NCI-H82 (cell line): ENCODE results near the gene XRCC5.

Experiments
- DNase-seq: peaks from one replicate; lab custom pipeline; 2025; lab: John Stamatoyannopoulos, UW

The XRCC5 gene

DNA sequence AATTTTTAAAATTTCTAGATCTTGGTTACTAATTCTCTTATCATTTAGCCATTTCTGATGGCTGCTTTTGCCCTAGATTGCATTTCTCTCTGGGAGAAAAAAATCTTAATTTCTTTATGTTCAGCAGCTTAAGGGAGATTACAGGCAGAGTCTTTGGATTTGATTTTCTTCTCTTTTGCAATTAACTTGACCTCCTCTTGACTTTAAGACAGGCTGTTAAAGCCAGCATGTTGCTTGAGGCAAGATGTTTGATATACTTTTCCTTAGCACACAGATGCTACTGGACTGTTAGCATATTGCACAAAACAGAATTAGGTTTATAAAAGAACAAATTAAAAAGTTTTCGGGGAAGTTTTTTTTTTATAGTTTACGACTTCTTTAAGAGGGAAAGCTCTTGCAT, 50.0 kb downstream of the XRCC5 start:
- DNase-seq: peak; percentile 13

DNA sequence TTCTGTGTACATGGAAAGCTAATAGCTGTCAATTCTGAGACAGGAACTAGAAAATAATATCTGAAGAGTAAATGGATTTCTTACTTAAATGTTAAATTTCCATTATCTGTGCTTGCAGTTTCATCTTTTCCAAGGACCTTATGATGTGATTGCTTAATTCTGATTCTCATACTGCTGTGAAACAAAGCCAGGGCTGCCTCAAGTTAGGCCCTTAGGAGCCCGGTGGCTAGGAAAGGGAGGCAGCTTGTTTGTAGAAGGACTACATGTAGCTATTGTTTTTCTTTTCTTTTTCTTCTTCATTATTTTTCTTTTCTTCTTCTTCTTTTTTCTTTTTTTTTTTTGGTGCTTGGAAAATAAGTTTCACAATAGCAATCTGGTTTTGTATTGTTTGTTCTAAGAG, 50.5 kb downstream of the XRCC5 start:
- DNase-seq: no peak

DNA sequence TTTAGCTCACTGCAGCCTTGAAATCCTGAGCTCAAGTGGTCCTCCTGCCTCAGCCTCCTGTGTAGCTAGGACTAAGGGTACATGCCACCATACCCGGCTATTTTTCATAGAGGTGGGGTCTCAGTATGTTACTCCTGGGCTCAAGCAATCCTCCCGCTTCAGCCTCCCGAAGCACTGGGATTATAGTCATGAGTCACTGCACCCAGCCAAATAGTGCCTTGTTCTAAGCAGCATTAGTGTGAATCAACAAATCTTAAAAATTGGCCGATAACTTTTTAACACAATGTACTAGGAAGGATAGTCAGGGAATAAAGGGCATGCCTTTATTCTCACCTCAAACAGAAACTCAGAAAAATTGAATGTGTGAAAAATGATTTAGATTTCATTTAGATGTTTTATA, 51.6 kb downstream of the XRCC5 start:
- DNase-seq: no peak

GRCh38 chr2:216161967-216162366, 52.8 kb downstream of the XRCC5 start:
- no peak for DNase-seq

GRCh38 chr2:216163518-216163917, 54.4 kb downstream of the XRCC5 start:
- DNase-seq: no peak

GRCh38 chr2:216164087-216164486, 54.9 kb downstream of the XRCC5 start:
- DNase-seq: no peak

GRCh38 chr2:216164576-216164975, 55.4 kb downstream of the XRCC5 start:
- no peak for DNase-seq

GRCh38 chr2:216165711-216166110, 56.6 kb downstream of the XRCC5 start:
- no peak for DNase-seq

- DNase-seq: peak; percentile 19
Measured at GRCh38 chr2:216169087-216169486, 59.9 kb downstream of the XRCC5 start.

DNA sequence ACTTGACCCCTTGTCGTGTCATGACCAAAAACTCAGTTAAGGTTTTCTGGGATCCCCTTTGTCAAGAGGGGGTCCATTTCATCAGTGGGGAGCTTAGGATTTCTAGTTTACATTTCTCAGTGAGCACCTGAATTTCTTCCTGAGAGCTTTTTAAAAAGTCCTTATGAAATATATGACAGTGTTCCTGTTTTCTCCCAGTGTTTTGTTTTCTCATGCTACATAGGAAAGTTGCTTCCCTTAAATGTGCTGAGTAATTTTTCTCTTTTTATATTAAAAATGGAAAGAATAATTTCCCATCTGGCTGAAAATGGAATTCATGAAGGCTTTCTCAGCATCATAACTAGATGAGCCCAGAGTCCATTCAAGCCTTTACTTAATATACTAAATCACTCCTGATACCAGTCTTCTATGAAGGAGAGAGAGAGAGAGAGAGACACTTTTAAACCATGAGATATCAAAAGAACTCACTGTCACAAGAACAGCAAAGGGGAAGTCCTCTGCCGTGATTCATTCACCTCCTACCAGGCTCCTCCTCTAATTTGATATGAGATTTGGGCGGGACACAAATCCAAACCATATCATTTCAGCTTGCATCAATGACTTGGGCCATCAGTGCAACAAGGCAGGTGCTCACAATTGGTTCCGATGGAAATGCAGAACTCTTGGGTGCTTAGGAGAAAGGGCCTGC, 61.1 kb downstream of the XRCC5 start:
- DNase-seq: no peak

DNA sequence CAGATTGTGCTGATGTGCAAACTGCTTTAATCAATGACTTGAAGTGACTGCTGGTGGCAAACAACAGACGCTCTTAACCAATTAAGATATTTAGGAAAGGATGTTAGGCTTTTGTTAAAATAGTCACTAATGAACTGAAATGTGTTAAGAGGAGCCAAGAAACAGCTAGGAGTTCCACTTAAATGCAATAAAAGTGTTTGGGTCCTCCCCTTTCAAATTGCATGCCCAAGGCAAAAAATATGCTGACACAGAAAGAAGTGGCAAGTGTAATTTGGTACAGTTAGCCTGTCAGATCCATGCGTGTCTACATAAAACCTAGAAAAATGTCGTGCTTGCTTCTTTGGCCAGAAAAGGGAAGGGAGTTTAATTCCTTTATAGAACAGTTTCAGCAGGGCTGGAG, 61.9 kb downstream of the XRCC5 start:
- DNase-seq: no peak

- DNase-seq: no peak
Measured at GRCh38 chr2:216172493-216172892, 63.3 kb downstream of the XRCC5 start.

- DNase-seq: peak; percentile 19
Measured at GRCh38 chr2:216179015-216179414, 69.9 kb downstream of the XRCC5 start.

GRCh38 chr2:216181351-216181750, 72.2 kb downstream of the XRCC5 start:
- peak; percentile 19 for DNase-seq

DNA sequence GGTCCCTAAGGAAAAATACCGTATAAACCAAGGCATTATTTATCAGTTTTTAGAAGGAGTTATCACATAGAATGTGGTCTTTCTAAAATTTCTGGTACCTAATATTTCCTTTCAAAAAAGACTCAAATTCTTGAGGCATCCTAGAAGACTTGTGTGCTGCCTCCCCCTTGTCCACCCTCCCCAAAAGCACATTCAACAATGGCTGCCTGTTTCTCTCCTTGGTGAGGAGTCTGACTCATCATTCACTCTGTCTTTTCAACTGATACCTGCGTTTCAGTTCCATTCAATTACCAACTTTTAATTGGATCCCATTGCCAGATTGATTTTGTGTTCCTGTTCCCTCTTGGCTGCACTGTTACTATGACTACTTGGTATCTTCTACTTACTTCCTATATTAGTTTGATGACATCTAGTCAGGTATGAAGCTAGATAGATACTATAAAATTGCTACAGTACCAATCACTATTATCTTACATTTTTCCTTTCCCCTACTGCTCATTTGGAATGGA, 72.9 kb downstream of the XRCC5 start:
- peak; percentile 18 for DNase-seq

- DNase-seq: no peak
Measured at GRCh38 chr2:216183462-216183861, 74.3 kb downstream of the XRCC5 start.

DNA sequence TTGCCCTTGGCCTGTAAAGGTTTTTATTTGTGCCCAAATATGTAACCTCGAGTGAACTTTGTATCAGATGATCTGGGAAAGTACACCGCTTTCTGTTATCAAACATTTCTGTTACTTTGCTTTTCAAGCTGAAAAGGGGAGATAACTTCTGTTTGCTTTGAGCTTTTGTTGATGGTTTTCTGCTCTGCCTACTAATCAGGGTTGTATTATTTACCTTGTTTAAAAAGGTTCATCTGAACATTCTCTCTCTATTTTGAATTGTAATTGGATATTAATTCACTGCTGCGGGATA, 79.4 kb downstream of the XRCC5 start:
- DNase-seq: no peak

DNA sequence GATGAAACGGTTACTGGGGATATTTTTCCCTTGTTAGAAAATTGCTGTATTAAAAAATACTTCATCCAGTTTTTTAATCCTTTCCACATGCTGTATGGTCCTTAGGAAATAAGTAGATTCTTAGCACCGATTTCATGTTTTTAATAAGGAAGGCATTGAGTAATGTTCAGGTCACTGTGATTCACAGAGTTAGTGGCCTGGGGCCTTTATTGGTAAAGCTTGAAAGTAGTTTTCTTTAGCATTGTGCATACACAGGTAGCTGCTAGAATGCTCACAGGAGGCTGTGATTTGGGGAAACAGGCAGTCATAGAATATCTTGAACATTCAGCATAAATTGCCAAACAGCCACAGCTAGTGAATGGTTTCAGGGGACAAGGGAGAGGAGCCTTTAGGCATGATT, 79.8 kb downstream of the XRCC5 start:
- DNase-seq: no peak

DNA sequence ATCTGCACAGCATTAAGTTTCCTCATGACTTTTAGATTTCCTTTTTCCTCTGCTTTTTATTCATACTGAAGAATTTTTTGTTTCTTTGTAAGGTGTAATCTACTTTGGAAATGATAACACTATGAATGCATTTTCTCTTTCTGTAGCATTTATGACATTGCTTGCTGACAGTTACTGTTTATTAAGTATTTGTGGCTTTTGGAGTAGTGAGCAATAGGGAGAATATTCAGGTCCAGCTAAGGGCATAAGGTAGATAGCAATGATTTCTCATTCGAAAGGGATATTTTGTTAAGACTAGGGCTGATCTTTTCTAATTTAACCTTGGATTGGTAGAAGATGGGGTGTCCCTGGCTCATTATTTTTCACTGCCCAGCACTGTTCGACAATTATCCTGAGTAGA, 80.3 kb downstream of the XRCC5 start:
- no peak for DNase-seq

DNA sequence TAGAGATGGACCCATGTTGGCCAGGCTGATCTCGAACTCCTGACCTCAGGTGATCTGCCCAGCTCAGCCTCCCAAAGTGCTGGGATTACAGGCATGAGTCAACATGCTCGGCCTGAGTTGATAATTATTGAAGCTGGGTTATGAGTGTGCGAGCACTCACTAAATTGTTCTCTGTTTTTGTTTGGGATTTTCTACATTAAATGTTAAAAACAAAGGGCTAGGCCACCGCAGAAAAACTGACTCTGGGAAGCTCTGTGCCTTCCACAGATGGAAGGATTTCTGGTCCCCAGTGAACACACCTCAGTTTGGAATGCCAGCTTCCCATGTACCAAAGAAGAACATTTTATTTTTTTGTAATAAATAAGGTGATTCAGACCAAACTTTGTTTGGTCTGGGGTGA, 83.0 kb downstream of the XRCC5 start:
- no peak for DNase-seq

DNA sequence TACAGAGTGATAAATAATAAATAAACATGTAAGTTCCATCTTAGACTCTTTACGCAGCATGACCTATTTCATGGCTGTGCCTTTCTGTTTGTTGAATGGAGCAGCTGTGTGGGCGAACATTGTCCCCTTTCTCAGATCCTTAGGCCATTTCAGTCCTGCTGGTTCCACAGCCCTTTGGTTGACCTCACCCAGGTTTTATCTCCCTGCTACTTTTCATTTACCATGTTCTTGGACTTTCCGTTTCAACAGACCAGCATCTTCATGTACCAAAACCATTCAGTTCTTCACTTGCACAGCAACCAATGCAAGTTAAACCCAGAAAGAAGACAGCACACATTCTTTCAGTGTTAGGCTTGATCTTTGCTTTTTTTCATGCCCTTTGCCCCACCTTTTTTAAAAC, 83.8 kb downstream of the XRCC5 start:
- DNase-seq: no peak

DNA sequence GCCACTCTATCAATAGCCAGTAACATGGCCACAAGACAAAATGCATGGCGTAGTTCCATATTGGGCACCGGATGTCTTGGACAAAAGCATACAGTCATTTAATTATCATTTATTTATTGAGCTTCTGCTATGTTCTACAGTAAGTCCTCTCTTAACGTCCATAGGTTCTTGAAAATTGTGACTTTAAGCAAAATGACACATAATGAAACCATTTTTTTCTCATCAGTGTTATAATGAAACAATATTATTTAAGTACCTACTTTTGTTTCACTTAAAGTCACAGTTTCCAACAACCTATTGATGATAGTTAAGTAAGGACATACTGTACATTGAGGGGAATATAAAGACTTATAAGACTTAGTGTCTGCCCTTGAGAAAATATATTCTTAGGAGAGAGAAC, 84.9 kb downstream of the XRCC5 start:
- DNase-seq: no peak

DNA sequence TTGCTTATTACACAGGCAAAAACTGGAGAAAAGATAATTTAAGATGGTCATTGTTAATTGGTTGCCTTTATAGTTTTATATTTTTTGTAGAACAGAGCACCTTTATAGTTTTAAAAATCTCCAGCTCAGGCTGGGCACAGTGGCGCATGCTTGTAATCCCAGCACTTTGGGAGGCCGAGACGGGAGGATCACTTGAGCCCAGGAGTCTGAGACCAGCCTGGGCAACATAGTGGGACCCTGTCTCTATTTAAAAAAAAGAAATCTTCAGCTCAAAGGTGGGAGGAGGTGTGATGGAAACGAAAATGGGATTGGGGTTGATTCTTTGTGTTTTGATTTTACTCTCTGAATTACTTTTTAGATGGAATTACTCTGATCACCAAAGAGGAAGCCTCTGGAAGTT, 85.4 kb downstream of the XRCC5 start:
- no peak for DNase-seq

GRCh38 chr2:216195565-216196029, 86.4 kb downstream of the XRCC5 start:
- no peak for DNase-seq
